Hepatocyte (in vitro differentiated cells): ENCODE data around the gene ZFYVE28. TPM values are rescaled to one million over a fixed set of nuclear protein-coding genes. Genes with fewer than 3 reads are reported as not detected.

ENCODE experiments used
- DNase-seq: peaks from one replicate; pipeline ENCODE4 v3.0.0-alpha.2; 2016; ENCODE audit warnings: low spot score
- H2AFZ ChIP-seq: fragments of 200-600 bp; sonication (generic); 2 replicates; pipeline ENCODE4 v1.6.0; 2016; ENCODE audit warnings: antibody characterized with exemption, mild to moderate bottlenecking
- H3K27ac ChIP-seq: fragments of 200-600 bp; sonication (generic); 2 replicates; pipeline ENCODE4 v1.5.1; 2016; ENCODE audit warnings: mild to moderate bottlenecking
- H3K27me3 ChIP-seq: fragments of 200-600 bp; sonication (generic); 2 replicates; pipeline ENCODE4 v1.6.1; 2016
- H3K36me3 ChIP-seq: fragments of 200-600 bp; sonication (generic); replicated peaks from 2 replicates; pipeline ENCODE4 v1.5.1; 2016; ENCODE audit warnings: low read depth; ENCODE audit not compliant: insufficient read depth
- H3K4me1 ChIP-seq: fragments of 200-600 bp; sonication (generic); 2 replicates; pipeline ENCODE4 v1.5.1; 2016; ENCODE audit warnings: mild to moderate bottlenecking, moderate library complexity; ENCODE audit not compliant: insufficient read depth
- H3K4me2 ChIP-seq: fragments of 200-600 bp; sonication (generic); 2 replicates; pipeline ENCODE4 v1.6.0; 2016
- H3K4me3 ChIP-seq: fragments of 200-600 bp; sonication (generic); 2 replicates; pipeline ENCODE4 v1.5.1; 2016; ENCODE audit warnings: mild to moderate bottlenecking
- H3K79me2 ChIP-seq: fragments of 200-600 bp; sonication (generic); 2 replicates; pipeline ENCODE4 v1.6.0; 2017; ENCODE audit warnings: mild to moderate bottlenecking
- H3K9me2 ChIP-seq: fragments of 200-600 bp; sonication (generic); replicated peaks from 2 replicates; pipeline ENCODE4 v1.6.0; 2017; ENCODE audit warnings: mild to moderate bottlenecking; ENCODE audit not compliant: insufficient read depth
- H3K9me3 ChIP-seq: fragments of 200-600 bp; sonication (generic); 2 replicates; pipeline ENCODE4 v1.5.1; 2016; ENCODE audit warnings: low read depth, mild to moderate bottlenecking
- H4K20me1 ChIP-seq: fragments of 200-600 bp; sonication (generic); 2 replicates; pipeline ENCODE4 v1.6.0; 2016; ENCODE audit warnings: mild to moderate bottlenecking; ENCODE audit not compliant: insufficient read depth, poor library complexity, severe bottlenecking
- EZH2 ChIP-seq: fragments of 200-600 bp; sonication (generic); IDR thresholded peaks from 2 replicates; pipeline ENCODE4 v1.6.1; 2016; ENCODE audit warnings: antibody characterized with exemption, mild to moderate bottlenecking, borderline replicate concordance
- EZH2phosphoT487 ChIP-seq: fragments of 200-600 bp; sonication (generic); IDR thresholded peaks from one replicate; pipeline ENCODE4 v1.6.1; 2018; ENCODE audit warnings: antibody characterized with exemption, mild to moderate bottlenecking, low read depth, moderate library complexity; ENCODE audit not compliant: unreplicated experiment, severe bottlenecking
- WGBS: methylation state at CpG from one replicate; pipeline ENCODE4 v1.1.6; 2016; ENCODE audit warnings: low lambda C conversion rate; ENCODE audit errors: missing lambda C conversion rate; 5-methylcytosine and 5-hydroxymethylcytosine counted together
- polyA plus RNA-seq: library from polyadenylated mRNA; unstranded; fragments of >200 nt; fragmentation: Nextera tagmentation; extraction: Ambion mirVana; gene quantifications from 2 replicates; pipeline ENCODE4 v1.2.1, GENCODE V29; 2016
- total RNA-seq: library from RNA; depleted of rRNA; stranded (reverse); fragments of >200 nt; gene quantifications from 2 replicates; pipeline ENCODE4 v1.2.3, GENCODE V29; 2014
- TF ChIP-seq, protein P1 (sequence below): fragments of 200-600 bp; sonication (generic); IDR thresholded peaks from 2 replicates; pipeline ENCODE4 v1.5.1; 2016; ENCODE audit warnings: antibody characterized with exemption, mild to moderate bottlenecking; ENCODE audit not compliant: poor library complexity

The ZFYVE28 gene
- total and polyA plus RNA-seq, 2 experiments from 2014 or later: 2.2 to 3.4 TPM

DNA sequence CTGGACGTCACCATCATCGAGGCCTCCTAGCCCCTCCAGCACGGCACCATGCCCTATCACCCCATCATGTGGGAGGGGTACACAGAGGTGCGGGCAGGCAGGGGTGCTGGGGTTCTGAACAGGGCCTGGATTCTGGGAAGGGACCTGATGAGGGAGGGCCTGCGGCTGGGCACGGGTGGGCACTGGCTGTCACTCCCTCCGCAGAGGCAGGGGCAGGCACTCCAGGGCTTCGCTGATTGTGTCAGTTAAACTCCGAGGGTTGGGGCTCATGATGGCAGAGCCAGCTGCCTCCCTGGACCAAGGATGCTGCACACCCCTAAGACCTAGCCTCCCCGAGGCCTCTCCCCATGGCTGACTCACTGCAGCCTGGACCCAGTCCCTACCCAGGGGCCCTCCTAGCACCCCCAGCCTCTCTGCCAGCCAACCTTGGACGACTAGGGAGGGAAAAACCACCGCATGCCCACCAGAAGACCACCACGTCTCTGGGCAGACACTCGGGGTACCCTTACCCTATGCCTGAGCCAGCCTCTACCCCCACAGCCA lies 45.9 kb downstream of the ZFYVE28 start:
- H3K9me3 ChIP-seq: no peaks in the 10 kb centered on the region
- no peaks in the 10 kb centered on the region for H3K79me2 ChIP-seq
- H3K36me3 ChIP-seq: no peaks in the 10 kb centered on the region
- no peak for DNase-seq
- no peak overlapping the region for H3K4me3 ChIP-seq
- H3K4me1 ChIP-seq: no peaks in the 10 kb centered on the region
- no peaks in the 10 kb centered on the region for H3K9me2 ChIP-seq
- H2AFZ ChIP-seq: no peak overlapping the region
- 86% methylated on average over 14 of the region's 14 CpGs for WGBS
- no peak overlapping the region for H3K27ac ChIP-seq
- no peaks in the 10 kb centered on the region for H4K20me1 ChIP-seq
- H3K4me2 ChIP-seq: no peak overlapping the region
- TF ChIP-seq EZH2: no peak
- TF ChIP-seq EZH2phosphoT487: no peak
- TF ChIP-seq, protein P1, sequence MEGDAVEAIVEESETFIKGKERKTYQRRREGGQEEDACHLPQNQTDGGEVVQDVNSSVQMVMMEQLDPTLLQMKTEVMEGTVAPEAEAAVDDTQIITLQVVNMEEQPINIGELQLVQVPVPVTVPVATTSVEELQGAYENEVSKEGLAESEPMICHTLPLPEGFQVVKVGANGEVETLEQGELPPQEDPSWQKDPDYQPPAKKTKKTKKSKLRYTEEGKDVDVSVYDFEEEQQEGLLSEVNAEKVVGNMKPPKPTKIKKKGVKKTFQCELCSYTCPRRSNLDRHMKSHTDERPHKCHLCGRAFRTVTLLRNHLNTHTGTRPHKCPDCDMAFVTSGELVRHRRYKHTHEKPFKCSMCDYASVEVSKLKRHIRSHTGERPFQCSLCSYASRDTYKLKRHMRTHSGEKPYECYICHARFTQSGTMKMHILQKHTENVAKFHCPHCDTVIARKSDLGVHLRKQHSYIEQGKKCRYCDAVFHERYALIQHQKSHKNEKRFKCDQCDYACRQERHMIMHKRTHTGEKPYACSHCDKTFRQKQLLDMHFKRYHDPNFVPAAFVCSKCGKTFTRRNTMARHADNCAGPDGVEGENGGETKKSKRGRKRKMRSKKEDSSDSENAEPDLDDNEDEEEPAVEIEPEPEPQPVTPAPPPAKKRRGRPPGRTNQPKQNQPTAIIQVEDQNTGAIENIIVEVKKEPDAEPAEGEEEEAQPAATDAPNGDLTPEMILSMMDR: no peak
- no peaks in the 10 kb centered on the region for H3K27me3 ChIP-seq

DNA sequence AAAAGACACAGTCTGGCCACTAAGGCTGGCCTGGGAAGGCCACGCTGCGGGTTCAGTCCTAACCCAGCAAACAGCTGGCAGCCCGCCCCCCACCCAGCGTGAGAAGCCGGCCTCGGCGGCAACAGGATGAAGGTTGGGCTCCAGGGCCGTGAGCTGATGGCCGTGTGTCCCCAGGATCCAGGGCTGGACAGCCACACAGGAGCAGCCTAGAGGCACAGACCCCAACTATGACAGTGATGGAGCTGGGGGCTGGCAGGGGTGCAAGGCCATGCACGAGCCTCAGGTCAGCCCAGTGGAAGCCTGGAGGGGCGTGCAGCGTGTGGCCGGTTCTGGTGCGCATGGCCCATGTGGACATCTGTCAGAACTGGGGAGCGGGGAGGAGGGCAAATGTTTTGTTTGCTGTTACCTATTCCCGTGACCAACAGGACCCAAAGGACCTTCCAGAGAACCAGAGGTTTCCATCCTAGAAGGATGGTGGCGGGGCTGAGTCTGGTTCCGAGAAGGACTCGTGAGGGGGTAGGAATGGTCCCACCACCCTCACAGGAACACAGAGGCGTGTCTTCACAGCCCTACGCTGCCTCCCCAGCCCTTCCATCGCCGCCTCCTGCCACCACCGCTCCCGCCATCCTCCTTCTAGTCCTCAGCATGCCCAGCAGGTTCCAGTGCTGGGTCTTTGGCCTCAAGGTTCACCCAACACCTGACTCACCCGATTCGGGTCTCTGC lies 46.5 kb downstream of the ZFYVE28 start:
- no peaks in the 10 kb centered on the region for H4K20me1 ChIP-seq
- H3K27ac ChIP-seq: no peak overlapping the region
- no peak for DNase-seq
- H3K9me2 ChIP-seq: no peaks in the 10 kb centered on the region
- H2AFZ ChIP-seq: no peak overlapping the region
- H3K4me2 ChIP-seq: no peak overlapping the region
- H3K4me3 ChIP-seq: no peak overlapping the region
- no peaks in the 10 kb centered on the region for H3K27me3 ChIP-seq
- no peaks in the 10 kb centered on the region for H3K9me3 ChIP-seq
- no peaks in the 10 kb centered on the region for H3K79me2 ChIP-seq
- H3K36me3 ChIP-seq: no peaks in the 10 kb centered on the region
- no peaks in the 10 kb centered on the region for H3K4me1 ChIP-seq
- TF ChIP-seq EZH2phosphoT487 (no peak), EZH2 (no peak)
- TF ChIP-seq, protein P1: no peak
- WGBS: 75% methylated on average over 24 of the region's 27 CpGs

- Histone ChIP-seq H2AFZ (no peak overlapping the region), H3K4me3 (no peak overlapping the region), H3K4me1 (no peaks in the 10 kb centered on the region), H4K20me1 (no peaks in the 10 kb centered on the region), H3K27ac (no peak overlapping the region), H3K79me2 (no peaks in the 10 kb centered on the region), H3K9me2 (no peaks in the 10 kb centered on the region), H3K27me3 (no peaks in the 10 kb centered on the region), H3K36me3 (no peaks in the 10 kb centered on the region), H3K4me2 (no peak overlapping the region), H3K9me3 (no peaks in the 10 kb centered on the region)
- WGBS: 82% methylated on average over 26 of the region's 26 CpGs
- DNase-seq: no peak
- TF ChIP-seq, protein P1: no peak
- TF ChIP-seq EZH2 (no peak), EZH2phosphoT487 (no peak)
These were observed 47.7 kb downstream of the ZFYVE28 start for GRCh38 chr4:2370597-2371320.
